ENCODE data around the gene MB21D2.

DNA sequence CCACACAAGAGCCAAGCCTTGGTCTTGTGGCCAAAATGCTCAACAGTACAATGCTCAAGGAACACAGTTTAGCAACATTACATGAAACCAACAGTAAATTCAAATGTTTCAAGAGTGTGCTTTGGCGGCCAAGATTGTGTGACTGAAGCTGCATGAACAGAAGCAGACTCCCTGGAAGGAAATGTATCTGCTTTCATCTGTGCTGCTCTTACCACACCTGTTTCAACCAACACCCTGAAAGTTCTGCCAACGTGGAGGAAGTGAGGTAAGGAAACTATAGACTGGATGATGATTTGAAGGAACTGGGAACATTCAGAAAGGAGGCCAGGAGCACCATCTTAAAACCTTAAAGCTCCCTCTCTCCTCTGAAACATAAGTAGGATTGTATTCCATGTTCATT is 55.7 kb downstream of the MB21D2 start:
- TF ChIP-seq SP1 (IDR thresholded peaks at IDR 0.05) = no peak
- TF ChIP-seq FOXA1 (IDR thresholded peaks at IDR 0.05) = no peak
